GM18951 (cell line): ENCODE results near the gene EHBP1.

ENCODE experiments used
- POLR2A ChIP-seq: IDR thresholded peaks from 4 replicates; pipeline ENCODE4 v1.6.1; 2011; ENCODE audit warnings: mild to moderate bottlenecking; ENCODE audit not compliant: insufficient read length, insufficient read depth; ENCODE audit errors: extremely low read depth
- in situ Hi-C: fragments of 300-500 bp; cut with MboI; formaldehyde crosslinking; loops from one replicate; pipeline ENCODE4 v1.12.0; 2022; ENCODE audit warnings: low sequenced_read_pairs, mixed read lengths, inconsistent platforms; ENCODE audit not compliant: unreplicated experiment

Gene EHBP1

DNA sequence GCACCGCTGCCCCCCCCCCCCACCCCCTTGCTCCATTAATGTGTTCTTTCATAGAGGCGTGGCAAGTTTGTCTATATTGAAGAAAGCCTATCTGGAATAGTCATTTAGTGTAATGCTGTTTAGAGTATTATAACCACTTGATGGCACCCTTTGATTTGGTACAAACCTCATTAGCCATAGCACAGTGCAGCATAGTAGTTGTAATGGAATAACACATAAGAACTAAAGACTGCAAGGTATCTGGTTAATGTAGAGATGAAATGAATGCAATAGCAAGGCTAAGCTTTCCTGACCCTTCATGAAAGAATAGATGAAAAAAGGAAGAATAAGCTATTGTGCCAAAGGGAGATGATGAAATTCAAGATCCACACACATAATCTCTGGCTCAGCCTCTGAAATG, 81.9 kb downstream of the EHBP1 start:
- in situ Hi-C loops: loop anchor here (25.0 kb wide), 1 partner anchor 700 kb away; no protein-coding TSS in a partner anchor
- no peak for TF ChIP-seq POLR2A

DNA sequence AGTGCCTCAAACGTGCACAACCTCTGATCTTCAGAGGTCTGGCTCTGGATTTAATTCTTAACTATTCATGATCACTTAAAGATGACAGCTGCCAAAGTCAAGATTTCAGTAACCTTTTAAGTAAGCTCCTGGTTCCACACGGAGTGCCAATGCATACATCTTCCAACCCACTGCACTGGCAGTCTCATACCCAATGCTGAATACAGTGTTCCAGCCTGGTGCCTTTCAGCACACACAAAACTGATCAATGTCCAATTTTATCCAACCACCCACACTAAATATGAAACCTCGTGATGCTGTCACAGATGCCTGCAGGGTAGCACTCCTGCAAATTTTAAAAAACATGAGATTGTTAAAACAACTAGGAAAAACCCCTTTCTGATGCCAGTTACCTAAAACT, 84.0 kb downstream of the EHBP1 start:
- in situ Hi-C loops: loop anchor here (25.0 kb wide), 1 partner anchor 698 kb away; no protein-coding TSS in a partner anchor

DNA sequence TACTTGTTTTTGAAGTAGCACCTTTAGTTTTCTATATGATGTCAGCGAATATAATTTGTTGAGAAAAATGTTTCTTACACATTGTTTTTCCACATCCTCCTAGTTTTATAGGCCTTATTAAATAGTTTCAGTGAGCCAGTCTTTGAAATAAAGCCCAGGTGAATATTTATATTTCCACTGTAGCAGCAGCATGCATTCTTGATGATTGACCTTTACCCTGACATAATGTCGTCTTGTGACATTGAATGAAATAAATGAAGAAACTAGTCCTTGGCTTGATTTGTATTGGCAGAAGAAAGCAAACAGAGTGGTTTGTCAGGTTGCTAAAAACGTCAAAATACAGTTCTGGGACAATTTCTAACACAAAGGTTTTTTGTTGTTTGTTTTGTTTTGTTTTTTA, 84.4 kb downstream of the EHBP1 start:
- in situ Hi-C loops: loop anchor here (25.0 kb wide), 1 partner anchor 697 kb away; no protein-coding TSS in a partner anchor
- no peak for TF ChIP-seq POLR2A

More for the DNA sequence above, 84.0 kb downstream of the EHBP1 start:
- TF ChIP-seq POLR2A: no peak

DNA sequence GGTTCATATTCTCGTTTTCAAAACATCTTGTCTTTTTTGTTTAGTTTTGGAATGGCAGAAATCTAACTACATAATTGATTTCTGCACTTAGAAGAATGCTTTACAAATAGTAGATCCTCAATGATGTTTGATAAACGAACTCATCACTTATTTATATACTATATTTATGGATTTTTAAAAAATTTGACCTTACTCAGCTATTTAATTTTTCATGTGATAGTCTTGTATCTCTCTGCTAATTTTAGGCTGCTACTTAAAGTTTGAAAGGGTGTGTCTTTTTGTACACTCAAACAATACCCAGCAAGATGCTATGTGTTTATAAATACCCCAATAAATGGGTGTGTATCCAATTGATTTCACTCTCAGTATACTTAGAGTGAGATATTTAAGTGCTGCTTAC, 86.9 kb downstream of the EHBP1 start:
- TF ChIP-seq POLR2A: no peak
- in situ Hi-C loops: loop anchor here (25.0 kb wide), 1 partner anchor 695 kb away; no protein-coding TSS in a partner anchor

DNA sequence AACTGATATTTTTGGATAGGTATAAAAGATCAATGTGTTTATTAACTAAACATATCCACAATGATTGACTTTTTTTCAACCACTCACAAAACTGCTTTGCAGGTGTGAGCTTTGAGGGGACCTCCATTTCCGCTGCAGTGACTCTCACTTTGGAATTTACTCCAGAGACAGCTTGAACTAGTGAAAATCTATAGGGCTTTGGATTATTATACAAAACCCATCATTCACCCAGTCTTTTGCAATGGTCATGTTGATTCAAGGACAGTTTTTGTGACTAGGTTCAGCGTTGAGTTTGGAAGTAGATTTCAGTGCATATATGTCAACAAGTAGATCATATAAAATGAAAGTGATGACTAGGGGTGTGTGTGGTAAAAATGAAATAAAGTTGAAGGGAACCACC, 87.7 kb downstream of the EHBP1 start:
- TF ChIP-seq POLR2A: no peak
- in situ Hi-C loops: loop anchor here (25.0 kb wide), 1 partner anchor 694 kb away; no protein-coding TSS in a partner anchor

DNA sequence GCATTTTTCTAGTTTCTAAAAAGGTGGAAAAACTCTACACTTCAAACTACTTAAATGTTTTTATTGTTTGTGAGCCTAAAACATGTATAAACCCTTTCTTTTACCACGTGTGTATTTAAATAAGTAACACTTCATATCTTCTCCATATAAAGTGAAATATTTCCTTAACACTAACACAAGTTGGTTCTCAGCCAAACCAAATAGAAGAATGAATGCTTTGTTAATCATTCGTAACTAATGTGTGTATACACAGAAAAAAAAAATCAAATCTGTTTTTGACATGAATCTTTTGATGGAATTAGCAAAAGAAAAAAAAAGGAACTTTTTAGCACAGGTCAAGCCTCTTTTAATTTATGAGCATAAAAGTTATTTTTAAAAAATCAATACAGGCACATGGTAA, 89.3 kb downstream of the EHBP1 start:
- TF ChIP-seq POLR2A: no peak
- in situ Hi-C loops: loop anchor here (25.0 kb wide), 1 partner anchor 693 kb away; no protein-coding TSS in a partner anchor

- no peak for TF ChIP-seq POLR2A
- in situ Hi-C loops: loop anchor here (25.0 kb wide), 1 partner anchor 692 kb away; no protein-coding TSS in a partner anchor
Measured at GRCh38 chr2:62795341-62795740, 89.8 kb downstream of the EHBP1 start.

- in situ Hi-C loops: loop anchor here (25.0 kb wide), 1 partner anchor 690 kb away; no protein-coding TSS in a partner anchor
- TF ChIP-seq POLR2A: no peak
Measured at GRCh38 chr2:62797107-62797506, 91.6 kb downstream of the EHBP1 start.

- in situ Hi-C loops: no loop called here
- no peak for TF ChIP-seq POLR2A
Measured at GRCh38 chr2:62800618-62801017, 95.1 kb downstream of the EHBP1 start.

DNA sequence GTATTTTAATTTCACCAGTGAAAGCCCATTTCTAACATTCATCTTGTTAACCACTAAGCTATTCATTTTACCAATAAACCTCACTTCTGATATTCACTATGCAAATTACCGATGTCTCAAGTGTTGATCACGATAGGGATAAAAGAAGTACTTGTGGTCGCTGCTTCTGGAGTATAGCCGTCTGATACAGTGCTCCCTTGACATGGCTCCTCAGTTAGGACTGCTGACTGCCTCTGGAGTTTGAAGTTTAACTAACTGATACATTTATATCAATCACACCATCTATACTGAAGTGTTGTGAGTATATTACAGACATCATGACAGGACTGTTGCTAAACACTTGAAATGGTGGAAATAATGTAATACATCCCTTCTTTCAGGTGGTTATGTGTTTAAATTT, 95.6 kb downstream of the EHBP1 start:
- no peak for TF ChIP-seq POLR2A
- in situ Hi-C loops: no loop called here

- in situ Hi-C loops: no loop called here
- no peak for TF ChIP-seq POLR2A
Measured at GRCh38 chr2:62801814-62802523, 96.5 kb downstream of the EHBP1 start.

GRCh38 chr2:62803961-62804360, 98.4 kb downstream of the EHBP1 start:
- no peak for TF ChIP-seq POLR2A
- in situ Hi-C loops: no loop called here

DNA sequence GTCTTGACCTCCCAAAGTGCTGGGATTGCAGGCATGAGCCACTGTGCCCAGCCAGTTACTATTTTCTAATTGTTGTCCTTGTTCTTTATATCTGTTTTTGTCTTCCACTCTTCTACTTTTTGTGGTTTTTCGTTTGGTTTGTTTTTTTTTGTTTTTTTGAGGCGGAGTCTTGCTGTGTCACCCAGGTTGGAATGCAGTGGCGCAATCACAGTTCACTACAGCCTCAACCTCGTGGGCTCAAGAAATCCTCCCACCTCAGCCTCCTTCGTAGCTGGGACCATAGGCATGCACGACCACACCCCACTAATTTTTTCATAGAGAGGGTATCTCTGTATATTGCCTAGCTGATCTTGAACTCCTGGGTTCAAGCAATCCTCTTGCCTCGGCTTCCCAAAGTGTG, 100.7 kb downstream of the EHBP1 start:
- TF ChIP-seq POLR2A: no peak
- in situ Hi-C loops: no loop called here

GRCh38 chr2:62808554-62808953, 103.0 kb downstream of the EHBP1 start:
- in situ Hi-C loops: no loop called here
- no peak for TF ChIP-seq POLR2A
